Urothelium cell line (cell line): ENCODE measurements around the gene TMEM8B.
A peak's percentile ranks its signal among the peaks of the same experiment; 100 is the strongest.
"Not testable (repeated sequence)": the region's sequence is repeated elsewhere in the genome, so short reads cannot be mapped to it uniquely, and the experiment has no call there.

ENCODE experiments used
- DNase-seq: peaks from one replicate; pipeline ENCODE4 v3.0.0; 2011; ENCODE audit warnings: low spot score, mixed read lengths
- FAIRE-seq: peaks from 2 replicates; lab custom pipeline; 2011; peaks lifted over from hg19 to GRCh38; lab: Jason Lieb, UNC

TMEM8B gene

GRCh38 chr9:35905051-35905781 is 76.2 kb downstream of the TMEM8B start:
- FAIRE-seq = peak; percentile 20
- DNase-seq = peak; percentile 59

GRCh38 chr9:35905912-35906679 is 77.1 kb downstream of the TMEM8B start, which contains the start of gene HRCT1:
HRCT1 (plus strand) TSS chr9:35906202; CDS start chr9:35906288, 86 bp downstream.
- DNase-seq (peak; percentile 90), FAIRE-seq (peak; percentile 92)

- FAIRE-seq (no peak), DNase-seq (no peak)
Observed at GRCh38 chr9:35906923-35907699, 78.1 kb downstream of the TMEM8B start.

GRCh38 chr9:35907711-35908503 is 78.9 kb downstream of the TMEM8B start:
- peak; percentile 77 for FAIRE-seq
- peak; percentile 91 for DNase-seq

GRCh38 chr9:35908504-35909125 is 79.6 kb downstream of the TMEM8B start:
- FAIRE-seq = no peak
- peak; percentile 50 for DNase-seq

- DNase-seq = no peak
- no peak for FAIRE-seq
Observed at GRCh38 chr9:35909274-35909673, 80.2 kb downstream of the TMEM8B start, which contains the start of gene SPAAR. SPAAR (plus strand) TSS chr9:35909490; CDS start chr9:35910464, 974 bp downstream.

- DNase-seq (no peak), FAIRE-seq (no peak)
Observed at GRCh38 chr9:35909687-35910612, 80.9 kb downstream of the TMEM8B start.

GRCh38 chr9:35910613-35911359 is 81.8 kb downstream of the TMEM8B start:
- peak; percentile 56 for DNase-seq
- FAIRE-seq = no peak

- DNase-seq = no peak
Observed at GRCh38 chr9:35911690-35912089, 82.7 kb downstream of the TMEM8B start.

GRCh38 chr9:35912791-35913400 is 83.9 kb downstream of the TMEM8B start:
- DNase-seq = no peak
- no peak for FAIRE-seq

More at GRCh38 chr9:35911690-35912089, 82.7 kb downstream of the TMEM8B start:
- FAIRE-seq = no peak

GRCh38 chr9:35913429-35913828 is 84.4 kb downstream of the TMEM8B start:
- FAIRE-seq, DNase-seq: not testable (repeated sequence)

GRCh38 chr9:35914301-35914807 is 85.3 kb downstream of the TMEM8B start:
- no peak for FAIRE-seq
- no peak for DNase-seq
